ENCODE data around the gene AEBP1. TPM values are rescaled to one million over a fixed set of nuclear protein-coding genes. Genes with fewer than 3 reads are reported as not detected.

AEBP1 gene
- total RNA-seq, 4 donors from 2014 or later, result 71.0 to 234 (median 156) TPM

DNA sequence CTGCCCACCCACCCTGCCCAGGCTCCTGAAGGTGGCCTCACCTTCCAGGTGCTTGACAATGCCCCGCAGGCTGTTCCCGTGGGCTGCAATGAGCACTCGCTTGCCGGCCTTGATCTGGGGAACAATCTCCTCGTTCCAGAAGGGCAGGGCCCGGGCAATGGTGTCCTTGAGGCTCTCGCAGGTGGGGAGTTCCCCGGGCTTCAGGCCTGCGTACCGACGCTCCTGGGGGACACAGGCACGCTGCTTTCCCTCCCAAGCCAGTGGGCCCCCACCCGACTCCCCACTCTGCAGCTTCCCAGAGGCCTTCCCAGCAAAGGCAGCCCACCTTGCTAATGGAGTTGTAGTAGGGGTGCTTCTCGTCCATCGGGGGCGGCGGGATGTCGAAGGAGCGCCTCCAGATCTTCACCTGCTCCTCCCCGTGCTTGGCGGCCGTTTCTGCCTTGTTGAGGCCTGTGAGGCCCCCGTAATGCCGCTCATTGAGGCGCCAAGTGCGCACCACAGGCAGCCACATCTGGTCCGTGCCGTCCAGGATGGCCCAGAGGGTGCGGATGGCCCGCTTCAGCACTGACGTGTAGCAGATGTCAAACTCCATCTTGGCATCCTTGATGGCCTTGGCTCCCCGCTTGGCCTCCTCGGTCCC is 39.2 kb upstream of the AEBP1 start:
- Histone ChIP-seq H3K4me1 (peaks cover 21 to 56% (median 32%) of the 10 kb centered on the region in 4 donors), H3K9me3 (no peaks in the 10 kb centered on the region), H3K27ac (replicated peaks in 1 of 4) (no peak overlapping the region), H3K36me3 (peaks cover 20 to 29% (median 27%) of the 10 kb centered on the region in 4 donors), H3K4me3 (no peak overlapping the region), H3K27me3 (no peaks in the 10 kb centered on the region)
- DNase-seq (ENCODE audit: extremely low spot score), result no peak
- WGBS, result 47% methylated on average over 2 of the region's 33 CpGs
- TF ChIP-seq EP300 (IDR thresholded peaks at IDR 0.05) (no peak), POLR2AphosphoS5 (IDR thresholded peaks at IDR 0.05) (peak in 1 of 2 donors; percentile 28)
- intact Hi-C loops (cut with DNase I), result loop anchor here (2.0 kb wide), 1 partner anchor 20 kb away; the partner anchor contains the start of gene DBNL

DNA sequence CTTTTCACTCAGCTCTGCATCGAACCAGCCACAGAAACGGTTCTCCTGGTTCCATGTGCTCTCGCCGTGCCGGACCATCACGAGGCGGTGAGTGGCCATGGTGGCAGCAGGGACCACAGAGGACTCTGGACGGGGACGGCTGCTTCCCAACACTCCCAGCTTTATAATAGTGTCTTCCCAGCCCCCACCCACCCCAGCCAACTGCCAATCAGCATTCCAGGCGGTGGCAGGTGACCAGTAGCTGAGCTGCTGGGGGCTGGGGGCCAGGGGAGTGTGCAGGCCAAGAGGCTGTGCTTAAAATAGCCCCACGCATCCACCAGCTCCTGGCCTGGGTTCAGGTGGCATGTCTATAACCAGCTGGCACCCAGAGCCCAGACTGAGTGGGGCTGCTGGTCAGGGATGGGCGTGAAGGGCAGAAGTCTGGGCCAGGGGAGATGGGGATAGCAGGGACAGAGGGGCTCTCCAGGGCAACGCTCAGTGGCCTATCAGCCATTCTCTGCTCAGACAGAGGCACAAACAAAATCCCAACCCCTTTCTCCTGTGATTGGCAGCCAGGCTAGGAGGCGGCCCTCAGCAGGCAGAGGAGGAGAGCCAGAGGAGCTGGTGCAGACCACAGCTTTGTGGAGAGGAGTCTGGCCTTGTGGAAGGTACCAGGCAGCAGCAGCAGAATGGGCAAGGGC is 38.6 kb upstream of the AEBP1 start, which contains the start of gene PGAM2:
Gene PGAM2 (minus strand): TSS at position 137 of the 680 bp plus-strand sequence. CDS start 38 bp downstream, at position 99.
- Histone ChIP-seq H3K27ac (replicated peaks in 1 of 4) (no peak within 1 kb of the TSS), H3K9me3 (no peaks in the 10 kb centered on the region), H3K27me3 (no peaks in the 10 kb centered on the region), H3K4me1 (peaks cover 21 to 56% (median 32%) of the 10 kb centered on the region in 4 donors), H3K4me3 (no peak within 1 kb of the TSS), H3K36me3 (peaks cover 16 to 22% (median 20%) of the 10 kb centered on the region in 4 donors)
- DNase-seq (ENCODE audit: extremely low spot score), result no peak
- 17% methylated on average over 12 of the region's 14 CpGs for WGBS
- intact Hi-C loops (cut with DNase I), result loop anchor here (2.0 kb wide), 1 partner anchor 21 kb away; the partner anchor contains the start of gene DBNL
- TF ChIP-seq, protein P1, sequence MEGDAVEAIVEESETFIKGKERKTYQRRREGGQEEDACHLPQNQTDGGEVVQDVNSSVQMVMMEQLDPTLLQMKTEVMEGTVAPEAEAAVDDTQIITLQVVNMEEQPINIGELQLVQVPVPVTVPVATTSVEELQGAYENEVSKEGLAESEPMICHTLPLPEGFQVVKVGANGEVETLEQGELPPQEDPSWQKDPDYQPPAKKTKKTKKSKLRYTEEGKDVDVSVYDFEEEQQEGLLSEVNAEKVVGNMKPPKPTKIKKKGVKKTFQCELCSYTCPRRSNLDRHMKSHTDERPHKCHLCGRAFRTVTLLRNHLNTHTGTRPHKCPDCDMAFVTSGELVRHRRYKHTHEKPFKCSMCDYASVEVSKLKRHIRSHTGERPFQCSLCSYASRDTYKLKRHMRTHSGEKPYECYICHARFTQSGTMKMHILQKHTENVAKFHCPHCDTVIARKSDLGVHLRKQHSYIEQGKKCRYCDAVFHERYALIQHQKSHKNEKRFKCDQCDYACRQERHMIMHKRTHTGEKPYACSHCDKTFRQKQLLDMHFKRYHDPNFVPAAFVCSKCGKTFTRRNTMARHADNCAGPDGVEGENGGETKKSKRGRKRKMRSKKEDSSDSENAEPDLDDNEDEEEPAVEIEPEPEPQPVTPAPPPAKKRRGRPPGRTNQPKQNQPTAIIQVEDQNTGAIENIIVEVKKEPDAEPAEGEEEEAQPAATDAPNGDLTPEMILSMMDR (IDR thresholded peaks at IDR 0.05), result no peak
- TF ChIP-seq POLR2AphosphoS5 (IDR thresholded peaks at IDR 0.05) (peak in 1 of 2 donors; percentile 43), POLR2A (IDR thresholded peaks at IDR 0.05; ENCODE audit: low read depth) (peak; percentile 5), EP300 (IDR thresholded peaks at IDR 0.05) (no peak)

DNA sequence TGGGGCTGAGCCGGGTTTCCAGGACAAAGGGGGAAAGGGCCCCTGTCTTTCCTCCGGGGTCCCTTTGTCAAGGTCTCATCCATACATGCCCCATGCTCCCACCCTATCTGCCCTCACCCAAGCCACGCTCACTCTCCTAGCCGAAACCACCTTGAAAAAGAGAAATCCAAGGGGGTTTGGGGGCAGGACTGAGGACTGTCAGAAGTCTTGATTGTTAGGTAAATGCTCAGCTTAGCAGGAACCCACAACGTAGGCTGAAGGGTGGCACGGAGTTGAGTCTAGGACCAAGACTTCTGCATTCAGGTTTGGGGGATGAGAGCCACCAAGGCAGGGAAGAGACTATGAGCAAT is 38.1 kb upstream of the AEBP1 start:
- WGBS, result 47% methylated on average over 5 of the region's 6 CpGs
- intact Hi-C loops (cut with DNase I), result no loop called here
- no peak for TF ChIP-seq POLR2AphosphoS5 (IDR thresholded peaks at IDR 0.05)
- TF ChIP-seq, protein P1 (IDR thresholded peaks at IDR 0.05), result no peak
- TF ChIP-seq POLR2A (IDR thresholded peaks at IDR 0.05; ENCODE audit: low read depth), result no peak
- no peak for TF ChIP-seq EP300 (IDR thresholded peaks at IDR 0.05)
- H3K9me3 ChIP-seq, result no peaks in the 10 kb centered on the region
- DNase-seq (ENCODE audit: extremely low spot score), result no peak
- H3K27me3 ChIP-seq, result no peaks in the 10 kb centered on the region
- H3K27ac ChIP-seq (replicated peaks in 1 of 4), result no peak overlapping the region
- peaks cover 22 to 58% (median 32%) of the 10 kb centered on the region in 4 donors for H3K4me1 ChIP-seq
- no peak overlapping the region for H3K4me3 ChIP-seq
- H3K36me3 ChIP-seq, result peaks cover 11 to 17% (median 15%) of the 10 kb centered on the region in 4 donors

DNA sequence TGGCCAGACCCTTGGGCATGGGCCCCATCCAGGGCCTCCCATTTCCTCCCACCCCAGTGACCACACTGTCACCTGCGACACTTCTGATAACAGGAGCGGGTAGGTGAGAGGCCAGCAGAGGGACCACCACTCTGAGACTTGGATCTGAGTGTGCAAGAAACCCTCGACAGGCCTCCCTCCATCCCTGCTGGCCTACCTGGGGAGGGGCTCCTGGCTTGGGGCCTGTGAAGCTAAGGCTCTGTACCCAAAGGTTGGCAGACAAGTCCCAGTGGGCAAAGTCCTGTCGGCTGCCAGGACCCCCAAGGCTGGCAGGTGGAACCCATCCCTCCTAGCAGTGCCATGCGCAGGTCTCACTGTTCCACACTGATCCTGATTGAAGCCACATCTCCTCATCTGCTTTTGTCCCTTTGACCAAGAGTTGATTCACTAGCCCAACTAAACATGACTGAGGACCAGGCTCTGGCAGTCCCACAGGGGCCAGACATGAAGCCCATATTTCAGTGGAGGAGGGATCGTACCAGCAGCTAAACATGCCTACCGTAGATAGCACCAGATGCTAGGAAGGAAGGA is 37.6 kb upstream of the AEBP1 start:
- no peaks in the 10 kb centered on the region for H3K9me3 ChIP-seq
- H3K4me3 ChIP-seq, result no peak overlapping the region
- no peak overlapping the region for H3K27ac ChIP-seq (replicated peaks in 1 of 4)
- intact Hi-C loops (cut with DNase I), result no loop called here
- no peak for DNase-seq (ENCODE audit: extremely low spot score)
- TF ChIP-seq POLR2AphosphoS5 (IDR thresholded peaks at IDR 0.05), result no peak
- no peak for TF ChIP-seq EP300 (IDR thresholded peaks at IDR 0.05)
- TF ChIP-seq, protein P1 (IDR thresholded peaks at IDR 0.05), result no peak
- no peak for TF ChIP-seq POLR2A (IDR thresholded peaks at IDR 0.05; ENCODE audit: low read depth)
- H3K36me3 ChIP-seq, result peaks cover 6 to 12% (median 10%) of the 10 kb centered on the region in 4 donors
- 84% methylated on average over 7 of the region's 7 CpGs for WGBS
- peaks cover 27 to 63% (median 35%) of the 10 kb centered on the region in 4 donors for H3K4me1 ChIP-seq
- H3K27me3 ChIP-seq, result no peaks in the 10 kb centered on the region

Measured in esophagus muscularis mucosa (tissue), 4 donors.